HepG2 (cell line): ENCODE results near the gene COX8C. TPM values are rescaled to one million over a fixed set of nuclear protein-coding genes. Genes with fewer than 3 reads are reported as not detected.

ENCODE experiments used
- PRDM15 ChIP-seq: sonication (generic); formaldehyde crosslinking; IDR thresholded peaks from 2 replicates; pipeline ENCODE4 v1.4.0; 2020; ENCODE audit warnings: missing genetic modification reagents
- polyA plus RNA-seq, 8 experiments: library from polyadenylated mRNA; depleted of rRNA in 3 of 8; stranded (reverse) in 7 of 8; unstranded in 1 of 8; fragments of >200 nt; fragmentation: Illumina TruSeq in 4 of 8; extraction: Trizol in 4 of 8; gene quantifications; 2 replicates each; pipeline versions ENCODE4 v1.2.1 to v1.2.3, GENCODE V29; 2011 to 2016; ENCODE audit warnings: low read depth in 4 of 8, missing spikeins in 1 of 8, mixed read lengths in 1 of 8; ENCODE audit not compliant: insufficient read depth in 1 of 8
- total RNA-seq, 5 experiments: library from RNA; depleted of rRNA; stranded (reverse); fragments of >200 nt; fragmentation: Illumina TruSeq; extraction: Trizol; gene quantifications; 2 replicates each; pipeline ENCODE4 v1.2.3, GENCODE V29; 2016; ENCODE audit warnings: low read depth in 1 of 5
- TF ChIP-seq, protein P1 (sequence below): sonication (generic); formaldehyde crosslinking; IDR thresholded peaks from 2 replicates; pipeline ENCODE4 v1.4.0; 2020; ENCODE audit warnings: missing genetic modification reagents
- TF ChIP-seq, protein P2 (sequence below): sonication (generic); formaldehyde crosslinking; IDR thresholded peaks from 2 replicates; pipeline ENCODE4 v1.4.0; 2020; ENCODE audit warnings: mild to moderate bottlenecking, missing genetic modification reagents

Gene COX8C
- total and polyA plus RNA-seq, 2 of the 13 experiments (the other 11 are each of a cell fraction or from before 2014, with no cell fraction given), result not detected

DNA sequence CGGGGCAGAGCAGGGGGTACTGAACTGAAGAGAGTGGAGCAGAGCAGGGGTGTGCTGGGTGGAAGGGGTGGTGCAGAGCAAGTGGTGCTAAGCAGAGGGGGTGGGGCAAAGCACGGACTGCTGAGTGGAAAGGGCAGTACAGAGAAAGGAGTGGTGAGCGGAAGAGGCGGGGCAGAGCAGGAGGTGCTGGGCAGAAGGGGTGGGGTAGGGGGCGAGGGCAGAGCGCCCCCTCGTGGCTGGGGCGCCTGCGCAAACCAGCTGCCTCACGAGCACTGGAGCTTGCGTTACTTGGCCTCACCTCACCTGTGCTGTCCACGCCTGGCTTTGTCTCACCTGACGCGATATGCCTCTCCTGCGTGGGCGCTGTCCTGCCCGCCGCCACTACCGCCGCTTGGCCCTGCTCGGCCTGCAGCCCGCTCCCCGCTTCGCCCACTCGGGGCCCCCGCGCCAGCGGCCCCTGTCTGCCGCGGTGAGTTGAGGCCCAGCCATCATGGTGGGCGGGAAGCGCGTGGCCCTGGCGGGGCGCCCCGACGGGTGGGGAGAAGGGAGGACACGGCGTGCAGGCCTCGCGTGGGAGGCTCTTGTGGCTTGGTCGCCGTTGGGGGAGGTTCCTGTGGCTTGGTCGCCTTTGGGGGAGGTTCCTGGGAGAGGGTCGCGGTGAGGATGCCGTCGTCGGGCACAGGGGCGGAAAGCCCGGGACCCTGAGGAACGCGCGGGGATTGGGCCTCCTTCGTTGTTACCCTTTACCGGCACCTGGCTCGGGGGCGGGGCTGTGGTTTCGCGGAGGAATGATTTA lies at the start of gene COX8C (continued):
- TF ChIP-seq, protein P1, sequence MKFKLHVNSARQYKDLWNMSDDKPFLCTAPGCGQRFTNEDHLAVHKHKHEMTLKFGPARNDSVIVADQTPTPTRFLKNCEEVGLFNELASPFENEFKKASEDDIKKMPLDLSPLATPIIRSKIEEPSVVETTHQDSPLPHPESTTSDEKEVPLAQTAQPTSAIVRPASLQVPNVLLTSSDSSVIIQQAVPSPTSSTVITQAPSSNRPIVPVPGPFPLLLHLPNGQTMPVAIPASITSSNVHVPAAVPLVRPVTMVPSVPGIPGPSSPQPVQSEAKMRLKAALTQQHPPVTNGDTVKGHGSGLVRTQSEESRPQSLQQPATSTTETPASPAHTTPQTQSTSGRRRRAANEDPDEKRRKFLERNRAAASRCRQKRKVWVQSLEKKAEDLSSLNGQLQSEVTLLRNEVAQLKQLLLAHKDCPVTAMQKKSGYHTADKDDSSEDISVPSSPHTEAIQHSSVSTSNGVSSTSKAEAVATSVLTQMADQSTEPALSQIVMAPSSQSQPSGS, result no peak
- no peak for TF ChIP-seq PRDM15 (CRISPR knock-in tag)
- TF ChIP-seq, protein P2, sequence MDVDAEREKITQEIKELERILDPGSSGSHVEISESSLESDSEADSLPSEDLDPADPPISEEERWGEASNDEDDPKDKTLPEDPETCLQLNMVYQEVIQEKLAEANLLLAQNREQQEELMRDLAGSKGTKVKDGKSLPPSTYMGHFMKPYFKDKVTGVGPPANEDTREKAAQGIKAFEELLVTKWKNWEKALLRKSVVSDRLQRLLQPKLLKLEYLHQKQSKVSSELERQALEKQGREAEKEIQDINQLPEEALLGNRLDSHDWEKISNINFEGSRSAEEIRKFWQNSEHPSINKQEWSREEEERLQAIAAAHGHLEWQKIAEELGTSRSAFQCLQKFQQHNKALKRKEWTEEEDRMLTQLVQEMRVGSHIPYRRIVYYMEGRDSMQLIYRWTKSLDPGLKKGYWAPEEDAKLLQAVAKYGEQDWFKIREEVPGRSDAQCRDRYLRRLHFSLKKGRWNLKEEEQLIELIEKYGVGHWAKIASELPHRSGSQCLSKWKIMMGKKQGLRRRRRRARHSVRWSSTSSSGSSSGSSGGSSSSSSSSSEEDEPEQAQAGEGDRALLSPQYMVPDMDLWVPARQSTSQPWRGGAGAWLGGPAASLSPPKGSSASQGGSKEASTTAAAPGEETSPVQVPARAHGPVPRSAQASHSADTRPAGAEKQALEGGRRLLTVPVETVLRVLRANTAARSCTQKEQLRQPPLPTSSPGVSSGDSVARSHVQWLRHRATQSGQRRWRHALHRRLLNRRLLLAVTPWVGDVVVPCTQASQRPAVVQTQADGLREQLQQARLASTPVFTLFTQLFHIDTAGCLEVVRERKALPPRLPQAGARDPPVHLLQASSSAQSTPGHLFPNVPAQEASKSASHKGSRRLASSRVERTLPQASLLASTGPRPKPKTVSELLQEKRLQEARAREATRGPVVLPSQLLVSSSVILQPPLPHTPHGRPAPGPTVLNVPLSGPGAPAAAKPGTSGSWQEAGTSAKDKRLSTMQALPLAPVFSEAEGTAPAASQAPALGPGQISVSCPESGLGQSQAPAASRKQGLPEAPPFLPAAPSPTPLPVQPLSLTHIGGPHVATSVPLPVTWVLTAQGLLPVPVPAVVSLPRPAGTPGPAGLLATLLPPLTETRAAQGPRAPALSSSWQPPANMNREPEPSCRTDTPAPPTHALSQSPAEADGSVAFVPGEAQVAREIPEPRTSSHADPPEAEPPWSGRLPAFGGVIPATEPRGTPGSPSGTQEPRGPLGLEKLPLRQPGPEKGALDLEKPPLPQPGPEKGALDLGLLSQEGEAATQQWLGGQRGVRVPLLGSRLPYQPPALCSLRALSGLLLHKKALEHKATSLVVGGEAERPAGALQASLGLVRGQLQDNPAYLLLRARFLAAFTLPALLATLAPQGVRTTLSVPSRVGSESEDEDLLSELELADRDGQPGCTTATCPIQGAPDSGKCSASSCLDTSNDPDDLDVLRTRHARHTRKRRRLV (CRISPR knock-in tag), result no peak
